ENCODE measurements around the gene JHY. TPM values are rescaled to one million over a fixed set of nuclear protein-coding genes. Genes with fewer than 3 reads are reported as not detected.

Gene JHY
- total and polyA plus RNA-seq, 12 donors, result 0.84 to 6.8 (median 1.4) TPM

GRCh38 chr11:122895563-122895962 lies 13.0 kb downstream of the JHY start:
- Histone ChIP-seq H3K27me3 (no peaks in the 10 kb centered on the region), H3K9me3 (replicated peaks in 1 of 3) (no peaks in the 10 kb centered on the region), H3K27ac (no peak overlapping the region), H3K4me3 (no peak overlapping the region), H3K36me3 (replicated peaks in 1 of 2) (no peaks in the 10 kb centered on the region), H3K4me1 (replicated peaks in 1 of 2) (peaks cover 0 to 5% of the 10 kb centered on the region in 2 donors)
- TF ChIP-seq, protein P1, sequence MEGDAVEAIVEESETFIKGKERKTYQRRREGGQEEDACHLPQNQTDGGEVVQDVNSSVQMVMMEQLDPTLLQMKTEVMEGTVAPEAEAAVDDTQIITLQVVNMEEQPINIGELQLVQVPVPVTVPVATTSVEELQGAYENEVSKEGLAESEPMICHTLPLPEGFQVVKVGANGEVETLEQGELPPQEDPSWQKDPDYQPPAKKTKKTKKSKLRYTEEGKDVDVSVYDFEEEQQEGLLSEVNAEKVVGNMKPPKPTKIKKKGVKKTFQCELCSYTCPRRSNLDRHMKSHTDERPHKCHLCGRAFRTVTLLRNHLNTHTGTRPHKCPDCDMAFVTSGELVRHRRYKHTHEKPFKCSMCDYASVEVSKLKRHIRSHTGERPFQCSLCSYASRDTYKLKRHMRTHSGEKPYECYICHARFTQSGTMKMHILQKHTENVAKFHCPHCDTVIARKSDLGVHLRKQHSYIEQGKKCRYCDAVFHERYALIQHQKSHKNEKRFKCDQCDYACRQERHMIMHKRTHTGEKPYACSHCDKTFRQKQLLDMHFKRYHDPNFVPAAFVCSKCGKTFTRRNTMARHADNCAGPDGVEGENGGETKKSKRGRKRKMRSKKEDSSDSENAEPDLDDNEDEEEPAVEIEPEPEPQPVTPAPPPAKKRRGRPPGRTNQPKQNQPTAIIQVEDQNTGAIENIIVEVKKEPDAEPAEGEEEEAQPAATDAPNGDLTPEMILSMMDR (IDR thresholded peaks at IDR 0.05), result no peak
- no peak for TF ChIP-seq POLR2A (IDR thresholded peaks at IDR 0.05)
- intact Hi-C loops (cut with DNase I), result no loop called here
- DNase-seq, result no peak
- 71 to 81% (median 73%) methylated on average over 2 of the region's 2 CpGs for WGBS, 4 donors

- Histone ChIP-seq H3K27ac (no peak overlapping the region), H3K36me3 (replicated peaks in 1 of 2) (no peaks in the 10 kb centered on the region), H3K9me3 (replicated peaks in 1 of 3) (no peaks in the 10 kb centered on the region), H3K4me3 (no peak overlapping the region), H3K27me3 (no peaks in the 10 kb centered on the region), H3K4me1 (replicated peaks in 1 of 2) (peaks cover 0 to 5% of the 10 kb centered on the region in 2 donors)
- intact Hi-C loops (cut with DNase I), result no loop called here
- TF ChIP-seq, protein P1 (IDR thresholded peaks at IDR 0.05), result no peak
- no peak for TF ChIP-seq POLR2A (IDR thresholded peaks at IDR 0.05)
- WGBS, 4 donors, result 67 to 74% (median 73%) methylated on average over 5 of the region's 5 CpGs
- no peak for DNase-seq
Measured at GRCh38 chr11:122897606-122898210, 15.1 kb downstream of the JHY start.

DNA sequence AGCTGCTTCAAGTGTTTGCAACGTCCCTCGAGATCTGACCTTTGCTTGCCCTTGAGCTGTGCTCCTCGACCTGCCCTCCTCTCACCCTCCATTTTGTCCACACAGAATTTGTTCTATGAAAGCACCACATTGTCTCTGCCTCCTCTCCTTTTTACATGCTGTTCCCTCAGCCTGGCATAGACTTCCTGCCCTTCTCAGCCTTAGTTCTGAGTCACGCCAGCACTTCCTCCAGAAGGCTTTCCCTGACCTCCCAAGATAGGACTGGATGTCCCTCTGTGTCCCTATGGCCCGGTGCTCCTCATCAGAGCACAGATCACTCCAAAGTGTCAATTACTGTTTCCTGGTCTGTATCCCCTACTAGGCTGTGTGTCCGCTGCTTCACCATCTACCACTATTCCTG lies 16.2 kb downstream of the JHY start:
- Histone ChIP-seq H3K36me3 (replicated peaks in 1 of 2) (no peaks in the 10 kb centered on the region), H3K4me3 (no peak overlapping the region), H3K27ac (no peak overlapping the region), H3K9me3 (replicated peaks in 1 of 3) (no peaks in the 10 kb centered on the region), H3K4me1 (replicated peaks in 1 of 2) (peaks cover 0 to 5% of the 10 kb centered on the region in 2 donors), H3K27me3 (no peaks in the 10 kb centered on the region)
- intact Hi-C loops (cut with DNase I), result no loop called here
- WGBS, 4 donors, result 45 to 51% (median 48%) methylated on average over 6 of the region's 6 CpGs
- TF ChIP-seq, protein P1 (IDR thresholded peaks at IDR 0.05), result no peak
- DNase-seq, result peak in 2 of 7 donors; percentile 4 to 17

- no peak for DNase-seq
- H3K4me1 ChIP-seq (replicated peaks in 1 of 2), result peaks cover 0 to 5% of the 10 kb centered on the region in 2 donors
- no peak overlapping the region for H3K27ac ChIP-seq
- no peaks in the 10 kb centered on the region for H3K9me3 ChIP-seq (replicated peaks in 1 of 3)
- WGBS, 4 donors, result 76 to 81% (median 78%) methylated on average over 9 of the region's 9 CpGs
- intact Hi-C loops (cut with DNase I), result no loop called here
- H3K36me3 ChIP-seq (replicated peaks in 1 of 2), result no peaks in the 10 kb centered on the region
- H3K4me3 ChIP-seq, result no peak overlapping the region
- TF ChIP-seq, protein P1 (IDR thresholded peaks at IDR 0.05), result no peak
- no peak for TF ChIP-seq POLR2A (IDR thresholded peaks at IDR 0.05)
- no peaks in the 10 kb centered on the region for H3K27me3 ChIP-seq
Measured at GRCh38 chr11:122900587-122901202, 18.1 kb downstream of the JHY start.

All from adrenal gland (tissue), 12 donors.